NCI-H524 treated with DMSO at 0.1 percent for 48 hours (cell line): ENCODE measurements around the gene KATNAL2.

ENCODE experiments used
- DNase-seq: peaks from one replicate; lab custom pipeline; 2025; lab: John Stamatoyannopoulos, UW

KATNAL2 gene

DNA sequence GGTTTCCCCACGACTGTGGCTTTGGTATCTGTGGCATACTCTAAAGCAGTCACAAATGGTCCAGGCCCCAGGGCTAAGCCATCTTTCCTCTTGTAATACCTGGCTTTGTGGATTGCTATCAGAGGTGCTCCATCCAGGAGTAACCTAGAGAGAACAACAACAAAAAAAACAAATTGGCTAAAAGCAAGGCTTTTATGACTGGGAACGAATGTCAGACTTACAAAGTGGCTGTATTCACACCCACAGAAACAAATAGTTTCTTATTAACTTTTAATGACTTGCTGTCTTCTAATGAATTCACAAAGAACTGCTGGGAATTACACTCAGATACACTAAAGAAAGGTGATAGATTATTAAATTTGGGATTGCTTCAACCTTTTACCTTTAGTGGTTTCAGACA lies 197.8 kb downstream of the KATNAL2 start:
- DNase-seq, result no peak

DNA sequence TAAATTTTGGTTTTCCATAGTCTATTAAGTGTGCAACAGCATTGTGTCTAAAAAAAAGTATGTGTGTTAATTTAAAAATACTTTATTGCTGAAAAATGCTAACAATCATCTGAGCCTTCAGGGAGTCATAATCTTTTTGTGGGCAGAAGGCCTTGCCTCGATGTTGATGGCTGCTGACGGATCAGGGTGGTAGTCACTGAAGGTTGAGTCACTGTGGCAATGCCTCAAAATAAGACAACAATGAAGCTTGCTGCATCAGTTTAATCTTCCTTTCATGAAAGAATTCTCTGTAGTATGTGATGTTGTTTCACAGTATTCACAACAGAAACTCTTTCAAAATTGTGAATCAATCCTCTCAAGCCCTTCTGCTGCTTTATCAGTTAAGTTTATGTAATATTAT lies 201.6 kb downstream of the KATNAL2 start:
- DNase-seq, result no peak

DNA sequence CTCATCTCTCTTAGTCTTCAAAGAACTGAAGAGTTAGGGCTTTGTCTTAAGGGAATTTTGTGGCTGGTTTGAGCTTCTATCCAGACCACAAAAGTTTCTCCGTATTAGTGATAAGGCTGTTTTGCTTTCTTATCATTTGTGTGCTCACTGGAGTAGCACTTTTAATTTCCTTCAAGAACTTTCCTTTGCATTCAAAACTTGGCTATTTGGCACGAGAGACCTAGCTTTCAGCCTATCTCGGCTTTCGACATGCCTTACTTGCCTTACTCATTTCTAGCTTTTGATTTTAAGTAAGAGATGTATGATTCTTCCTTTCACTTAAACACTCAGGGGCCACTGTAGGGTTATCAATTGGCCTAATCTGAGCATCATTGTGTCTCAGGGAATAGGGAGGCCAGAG lies 203.0 kb downstream of the KATNAL2 start:
- no peak for DNase-seq

DNA sequence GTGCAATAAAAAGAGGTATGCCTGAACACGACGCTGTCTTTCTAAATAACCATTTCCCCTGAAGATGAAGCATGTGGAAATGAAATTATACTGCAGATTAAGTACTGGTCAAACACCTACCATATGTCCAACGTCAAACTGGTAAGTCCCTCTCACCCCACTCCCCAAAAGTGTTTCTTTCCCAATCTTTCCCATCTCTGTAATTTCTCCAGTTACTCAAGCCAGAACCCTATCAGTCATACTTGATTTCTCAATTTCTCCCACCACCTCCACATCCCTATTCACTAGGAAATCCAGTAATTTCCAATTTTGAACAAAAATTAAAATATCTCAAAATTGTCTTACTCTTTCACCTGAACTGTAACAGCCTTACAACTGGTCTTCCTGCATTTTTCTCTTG lies 203.7 kb downstream of the KATNAL2 start:
- DNase-seq, result no peak

DNA sequence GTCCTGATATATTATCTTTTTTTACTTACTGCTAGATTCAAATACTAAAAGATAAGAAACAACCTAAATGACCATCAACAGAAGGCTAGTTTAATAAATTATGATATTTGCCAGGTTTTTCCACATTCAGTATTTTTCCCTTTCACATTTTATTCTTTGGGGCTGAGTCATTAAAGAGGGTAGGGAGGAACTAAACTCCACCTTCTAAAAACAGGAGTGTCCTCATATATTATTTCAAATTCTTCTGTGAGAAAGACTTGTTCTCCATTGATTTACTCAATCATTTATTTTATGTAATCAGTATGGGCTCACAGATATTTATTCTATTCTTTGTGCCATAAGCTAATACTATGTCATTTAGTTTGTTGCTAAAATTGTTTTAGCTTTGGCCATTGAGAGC lies 223.9 kb downstream of the KATNAL2 start:
- no peak for DNase-seq

DNA sequence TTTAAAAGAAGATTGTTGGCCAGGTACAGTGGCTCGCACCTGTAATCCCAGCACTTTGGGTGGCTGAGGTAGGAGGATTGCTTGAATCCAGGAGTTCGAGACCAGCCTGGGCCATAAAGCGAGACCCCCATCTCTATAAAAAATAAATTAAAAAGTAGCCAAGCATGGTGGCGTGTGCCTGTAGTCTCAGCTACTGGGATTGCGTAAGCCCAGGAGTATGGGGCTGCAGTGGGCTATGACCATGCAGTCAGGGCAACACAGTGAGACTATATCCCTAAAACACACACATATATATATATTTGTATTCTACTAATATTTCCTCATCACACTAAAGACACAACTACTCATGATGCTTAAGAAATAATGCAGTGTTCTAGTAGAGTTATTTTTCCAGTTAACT lies 225.8 kb downstream of the KATNAL2 start:
- no peak for DNase-seq

DNA sequence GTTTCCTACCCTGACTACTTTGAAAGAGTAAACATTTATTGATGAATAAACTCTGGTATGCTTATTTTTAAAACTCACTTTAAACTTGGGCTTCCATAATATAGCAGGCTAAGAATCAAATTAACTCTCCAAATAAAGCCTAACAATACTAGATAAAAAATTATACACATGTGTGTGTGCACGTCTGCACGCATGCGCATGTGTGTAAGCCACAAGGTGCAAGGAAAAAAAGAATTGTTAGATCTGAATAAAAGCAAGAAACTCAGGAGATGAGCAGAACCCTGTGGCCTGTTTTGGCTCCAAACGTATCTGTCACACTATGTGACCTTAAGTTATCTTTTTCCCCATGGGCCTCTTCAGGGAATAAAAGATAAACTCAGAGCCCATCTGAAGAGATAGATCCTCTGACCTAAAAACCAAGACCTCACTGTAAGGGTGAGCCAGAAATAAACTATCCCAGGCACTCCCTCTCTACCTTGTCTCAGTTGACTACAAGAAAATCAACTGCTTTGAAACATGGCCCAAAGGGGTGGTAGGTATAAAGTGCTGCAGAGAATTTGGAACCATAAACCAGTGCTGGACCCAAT lies 226.6 kb downstream of the KATNAL2 start:
- DNase-seq, result no peak

DNA sequence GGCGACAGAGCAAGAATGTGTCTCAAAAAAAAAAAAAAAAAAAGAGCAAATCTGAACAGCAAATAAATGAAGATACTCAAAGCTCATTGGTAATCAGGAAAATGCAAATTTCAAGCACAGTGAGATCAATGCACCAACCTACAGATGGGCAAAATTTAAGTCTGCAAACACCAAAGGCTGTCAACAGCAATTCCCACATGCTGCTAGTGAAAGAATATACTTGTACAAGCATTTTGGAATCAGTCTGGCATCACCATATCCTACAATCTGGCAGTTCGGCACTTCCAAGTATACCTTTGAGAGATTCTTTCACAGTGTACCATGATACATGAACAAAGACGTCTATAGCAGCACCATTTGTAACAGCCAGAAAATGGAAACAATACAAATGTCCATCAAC lies 228.8 kb downstream of the KATNAL2 start:
- no peak for DNase-seq

DNA sequence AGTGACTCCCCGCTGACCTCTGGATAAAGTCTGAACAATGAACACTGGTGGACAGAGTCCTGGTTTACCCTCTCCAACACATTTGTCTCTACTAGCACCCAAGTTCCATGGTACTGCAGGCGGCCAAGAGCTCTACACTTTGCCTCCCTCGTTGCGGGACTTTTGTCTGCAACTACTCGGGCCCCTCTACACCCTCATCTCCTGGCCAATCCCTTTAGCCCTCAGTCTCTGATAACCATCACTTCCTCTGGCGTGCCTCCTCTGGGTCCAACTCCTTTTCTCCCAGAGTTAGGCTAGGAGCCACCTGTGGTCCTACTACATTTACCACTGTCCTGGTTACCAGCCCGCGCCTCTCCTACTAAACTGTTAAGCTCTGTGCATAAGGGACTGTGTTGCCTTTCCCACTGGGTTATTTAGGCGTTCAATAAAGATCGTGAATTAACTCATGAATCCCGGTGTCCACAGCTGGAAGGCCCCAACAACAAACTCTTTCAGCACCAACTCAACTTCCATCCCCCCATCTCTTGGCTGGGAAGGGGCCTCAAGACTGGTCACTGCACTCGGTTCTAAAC lies 232.1 kb downstream of the KATNAL2 start:
- no peak for DNase-seq

DNA sequence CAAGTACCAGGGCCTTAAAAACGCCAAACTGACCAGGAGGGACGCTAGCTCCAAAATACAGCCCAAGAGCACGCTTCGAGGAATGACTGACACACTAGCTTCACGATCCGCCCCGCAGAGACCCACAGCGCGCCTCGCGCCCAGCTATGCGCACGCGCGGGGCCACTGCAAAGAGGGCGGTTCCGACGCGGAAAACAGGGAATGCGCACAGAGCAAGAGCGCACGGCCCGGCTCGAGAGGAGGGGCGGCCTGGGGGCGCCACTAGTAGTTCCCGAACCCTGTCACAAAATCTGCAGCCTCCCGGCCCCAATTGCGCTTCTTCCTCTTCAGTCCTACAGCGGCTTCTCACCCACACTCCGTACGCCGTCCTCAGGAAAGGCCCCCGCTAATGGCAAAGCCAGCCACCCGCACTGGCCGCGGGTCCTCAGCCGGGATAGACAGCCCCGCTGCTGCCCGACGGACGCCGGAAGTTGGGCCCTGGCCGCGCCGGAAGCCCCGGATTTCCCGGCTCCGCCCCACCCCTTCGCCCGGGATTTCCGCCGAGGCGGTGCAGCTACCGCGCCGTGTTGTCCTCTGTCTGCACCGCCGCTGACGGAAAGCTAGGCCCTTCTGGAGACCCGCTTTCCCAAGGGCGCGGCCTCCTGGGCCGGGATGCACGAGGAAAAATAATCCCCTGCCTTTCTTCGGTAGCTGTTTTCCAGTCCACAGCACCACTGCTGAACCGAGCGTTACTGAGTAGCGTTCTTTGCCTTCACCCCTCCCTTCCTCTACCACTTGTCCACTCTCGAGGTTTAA lies 232.8 kb downstream of the KATNAL2 start, which contains the start of gene HDHD2:
Gene HDHD2 (minus strand): TSS at position 472 of the 795 bp plus-strand sequence. CDS start 14,061 bp downstream, outside the sequence.
- no peak for DNase-seq

DNA sequence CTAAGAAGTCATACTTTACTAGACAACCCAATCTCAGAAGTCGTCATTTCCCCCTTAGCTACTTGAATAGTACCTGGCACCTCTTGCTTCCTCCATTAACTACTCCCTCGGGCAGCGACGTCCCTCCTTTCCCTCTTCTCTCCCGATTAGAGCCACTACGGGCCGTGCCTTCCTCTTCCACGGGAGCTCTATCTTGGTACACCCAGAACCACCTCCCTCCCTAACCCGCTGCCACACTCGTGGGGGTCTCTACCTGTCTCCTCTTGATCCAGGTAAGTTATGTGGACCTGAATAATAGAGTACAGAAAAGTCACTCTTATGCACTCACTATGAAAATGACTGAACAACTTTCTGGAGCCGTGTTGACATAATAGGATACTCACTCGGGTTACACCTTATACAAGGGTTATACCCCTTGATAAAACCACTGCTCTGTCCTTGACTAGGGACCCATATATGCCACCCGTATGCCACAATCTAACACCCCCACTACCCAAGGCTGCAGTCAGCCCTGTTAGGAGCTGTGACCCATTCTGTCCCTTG lies 233.5 kb downstream of the KATNAL2 start:
- no peak for DNase-seq

DNA sequence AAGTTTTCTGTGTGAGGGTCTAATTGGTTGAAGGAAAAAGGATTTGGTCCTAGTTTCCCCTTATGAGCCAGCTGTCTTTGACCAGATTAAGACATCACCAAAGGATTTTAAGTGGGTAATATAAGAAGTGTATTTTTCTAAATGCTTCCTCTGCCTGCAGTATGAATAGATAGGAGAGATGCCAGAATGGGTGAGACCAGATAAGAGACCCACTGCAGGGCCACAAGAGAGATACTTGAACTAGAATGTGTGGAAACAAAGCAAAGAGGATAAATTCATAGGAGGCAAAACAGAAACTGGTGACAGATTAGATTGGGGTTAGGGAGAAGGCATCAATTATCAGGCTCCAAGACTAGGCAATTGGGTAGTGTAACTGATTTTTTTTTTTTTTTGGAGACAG lies 234.0 kb downstream of the KATNAL2 start:
- DNase-seq, result peak; percentile 28
